ENCODE measurements around the gene KCTD1. TPM values are rescaled to one million over a fixed set of nuclear protein-coding genes. Genes with fewer than 3 reads are reported as not detected.

The KCTD1 gene
- total and polyA plus RNA-seq, 10 of the 15 experiments (the other 5 are each of a cell fraction or from before 2014, with no cell fraction given), result 1.5 to 13.4 (median 5.5) TPM

GRCh38 chr18:26470011-26470637 is 78.2 kb downstream of the KCTD1 start (continued):
- TF ChIP-seq ATF2 (IDR thresholded peaks at IDR 0.05; ENCODE audit: low read length), result peak; percentile 53; the same call in 1 of the 2 replicates
- TF ChIP-seq POLR2A (IDR thresholded peaks at IDR 0.05; ENCODE audit: low read depth, low read length), result no peak
- no peak for TF ChIP-seq STAT1 (conservative IDR thresholded peaks at IDR 0.05)
- TF ChIP-seq STAT3 (IDR thresholded peaks at IDR 0.05; ENCODE audit: low read depth, low read length), result no peak
- TF ChIP-seq CTCF (IDR thresholded peaks at IDR 0.05 in 2 of 3, conservative IDR thresholded peaks at IDR 0.05 in 1 of 3; ENCODE audit: control insufficient read depth in 2 of 3, extremely low read depth in 1 of 3, insufficient read depth in 1 of 3, low read depth in 3 of 3, low read length in 3 of 3), result no peak
- TF ChIP-seq RELB (IDR thresholded peaks at IDR 0.05; ENCODE audit: low read depth), result 0 out of 2 replicates have a peak, but pooled peaks have one; percentile 27
- peak; percentile 51; the same call in 1 of the 2 replicates for TF ChIP-seq PAX5 (IDR thresholded peaks at IDR 0.05; ENCODE audit: borderline replicate concordance, low read depth, low read length)
- no peak for TF ChIP-seq RBBP5 (conservative IDR thresholded peaks at IDR 0.05)
- peak; percentile 87; the same call in 2 of the 3 replicates for TF ChIP-seq POU2F2 (IDR thresholded peaks at IDR 0.05; ENCODE audit: borderline replicate concordance, low read depth, low read length)
- TF ChIP-seq MLLT1 (IDR thresholded peaks at IDR 0.05), result no peak
- TF ChIP-seq TBL1XR1 (IDR thresholded peaks at IDR 0.05; ENCODE audit: low read depth, low read length), result no peak
- no peak for TF ChIP-seq BMI1 (IDR thresholded peaks at IDR 0.05; ENCODE audit: borderline replicate concordance)
- no peak for TF ChIP-seq FOS (IDR thresholded peaks at IDR 0.05; ENCODE audit: borderline replicate concordance, extremely low read depth, insufficient read length)
- peak; percentile 49 for TF ChIP-seq ZNF384 (IDR thresholded peaks at IDR 0.05; ENCODE audit: borderline replicate concordance, low read depth, low read length)
- TF ChIP-seq ZBTB11 (CRISPR knock-in tag; IDR thresholded peaks at IDR 0.05), result no peak
- no peak for TF ChIP-seq BCL3 (IDR thresholded peaks at IDR 0.05; ENCODE audit: borderline replicate concordance, insufficient read depth, low read depth, low read length, poor library complexity, severe bottlenecking)
- 0 out of 2 replicates have a peak, but pooled peaks have one; percentile 22 for TF ChIP-seq CREM (IDR thresholded peaks at IDR 0.05; ENCODE audit: low read depth)
- TF ChIP-seq CHD2 (IDR thresholded peaks at IDR 0.05; ENCODE audit: borderline replicate concordance, low read depth, low read length), result no peak
